ENCODE measurements around the gene P2RY12.

- TF ChIP-seq CTCF (IDR thresholded peaks at IDR 0.05), result no peak
- TF ChIP-seq POLR2AphosphoS5 (IDR thresholded peaks at IDR 0.05), result no peak
- TF ChIP-seq EP300 (IDR thresholded peaks at IDR 0.05), result no peak
These were observed 69.4 kb downstream of the P2RY12 start for GRCh38 chr3:151315136-151315535.

Measured in esophagus muscularis mucosa (tissue), 4 donors.